H1 (cell line): ENCODE measurements around the gene COX19.

Experiments used
- BRCA1 ChIP-seq: IDR thresholded peaks from 2 replicates; pipeline ENCODE4 v1.6.1; 2012; ENCODE audit warnings: low read depth, low read length, improper control_type of control experiment
- CREB1 ChIP-seq: IDR thresholded peaks from 2 replicates; pipeline ENCODE4 v1.6.1; 2012; ENCODE audit warnings: inconsistent platforms

DNA sequence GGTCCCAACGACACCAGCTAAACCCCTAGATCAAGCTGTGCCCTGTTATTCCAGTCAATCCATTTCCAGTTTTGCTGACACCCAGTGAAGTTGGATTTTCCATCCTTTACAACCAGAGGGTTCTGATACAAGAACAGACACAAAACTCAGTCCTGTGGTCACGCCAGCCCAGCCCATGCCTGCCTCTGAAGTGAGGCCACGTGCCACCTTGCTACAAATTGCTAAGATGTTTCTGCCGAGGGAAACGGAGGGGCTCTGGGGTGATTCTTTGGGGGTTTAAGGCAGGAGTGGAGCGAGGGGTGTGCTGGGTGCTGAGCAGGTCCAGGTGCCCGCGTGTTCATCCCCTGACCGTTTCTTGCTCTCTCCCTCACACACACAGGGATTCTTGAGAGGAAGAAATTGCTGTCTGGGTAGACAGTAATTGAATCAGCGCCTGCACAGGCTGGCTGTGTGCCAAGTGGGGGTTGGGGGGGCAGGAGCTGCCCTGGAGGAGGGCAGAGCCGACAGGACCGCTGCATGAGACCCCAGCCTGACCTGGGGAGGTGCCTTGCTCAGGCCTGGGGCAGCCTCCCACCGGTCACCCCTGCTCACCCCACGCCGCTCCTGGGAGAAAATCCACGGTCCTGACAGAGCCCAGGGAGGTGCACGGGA, 58.9 kb downstream of the COX19 start:
- no peak for TF ChIP-seq BRCA1
- TF ChIP-seq CREB1 = no peak
